SK-MEL-5 (cell line): Measurements from ENCODE around the gene TXNL1. TPM values are rescaled to one million over a fixed set of nuclear protein-coding genes. Genes with fewer than 3 reads are reported as not detected.

Experiments
- total RNA-seq: library from RNA; depleted of rRNA; stranded (reverse); fragments of >200 nt; shearing (Covaris generic); gene quantifications from 2 replicates; pipeline ENCODE4 v1.2.3, GENCODE V29; 2014; rRNA removed

TXNL1 gene
- total RNA-seq, 1 experiment from 2014 or later: 66.5 TPM

Other genes starting within 250 kb of the TXNL1 start
- gene WDR7, start 12.8 kb upstream of the TXNL1 start, total RNA-seq: 9.3 and 10.0 TPM in 2 replicates